ENCODE data around the gene ADCY4. TPM values are rescaled to one million over a fixed set of nuclear protein-coding genes. Genes with fewer than 3 reads are reported as not detected.

Gene ADCY4
- total RNA-seq, 4 donors from 2014 or later: 12.1 to 53.6 (median 26.9) TPM

DNA sequence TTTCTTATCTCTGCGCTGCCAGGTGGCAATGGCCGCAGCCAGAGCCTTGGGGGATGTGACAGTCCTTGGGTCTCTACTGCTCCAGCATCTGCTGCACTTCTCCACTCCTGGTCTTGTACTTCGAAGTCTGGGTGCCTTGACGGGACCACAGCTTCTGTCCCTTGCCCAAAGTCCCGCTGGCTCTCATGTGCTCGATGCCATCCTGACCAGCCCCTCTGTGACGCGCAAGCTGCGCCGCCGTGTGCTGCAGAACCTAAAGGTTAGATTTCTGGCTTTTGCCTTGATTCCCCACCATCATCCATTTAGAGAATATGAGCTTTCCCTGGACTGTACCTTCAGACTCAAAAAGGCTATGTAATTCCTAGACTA, 30.9 kb downstream of the ADCY4 start:
- Histone ChIP-seq H3K4me1 (peaks cover 0 to 30% (median 9%) of the 10 kb centered on the region in 4 donors), H3K9me3 (no peaks in the 10 kb centered on the region), H3K4me3 (no peak overlapping the region), H3K27ac (no peak overlapping the region), H3K27me3 (no peaks in the 10 kb centered on the region), H3K36me3 (peaks cover 0 to 60% (median 0%) of the 10 kb centered on the region in 3 donors)
- TF ChIP-seq CTCF (IDR thresholded peaks at IDR 0.05) (no peak), POLR2A (IDR thresholded peaks at IDR 0.05) (no peak)
- no peak for DNase-seq

- peaks cover 0 to 50% (median 0%) of the 10 kb centered on the region in 3 donors for H3K36me3 ChIP-seq
- TF ChIP-seq POLR2A (IDR thresholded peaks at IDR 0.05) (no peak), CTCF (IDR thresholded peaks at IDR 0.05) (no peak)
- H3K4me1 ChIP-seq: peaks cover 0 to 34% (median 12%) of the 10 kb centered on the region in 4 donors
- no peak for DNase-seq
- H3K27ac ChIP-seq: peak overlapping the region; percentile 82 to 97 (median 90)
- peak overlapping the region; percentile 78 to 98 (median 88) for H3K4me3 ChIP-seq
- H3K9me3 ChIP-seq: no peaks in the 10 kb centered on the region
- H3K27me3 ChIP-seq: no peaks in the 10 kb centered on the region
Measured at GRCh38 chr14:24300326-24300980, 34.4 kb downstream of the ADCY4 start.

DNA sequence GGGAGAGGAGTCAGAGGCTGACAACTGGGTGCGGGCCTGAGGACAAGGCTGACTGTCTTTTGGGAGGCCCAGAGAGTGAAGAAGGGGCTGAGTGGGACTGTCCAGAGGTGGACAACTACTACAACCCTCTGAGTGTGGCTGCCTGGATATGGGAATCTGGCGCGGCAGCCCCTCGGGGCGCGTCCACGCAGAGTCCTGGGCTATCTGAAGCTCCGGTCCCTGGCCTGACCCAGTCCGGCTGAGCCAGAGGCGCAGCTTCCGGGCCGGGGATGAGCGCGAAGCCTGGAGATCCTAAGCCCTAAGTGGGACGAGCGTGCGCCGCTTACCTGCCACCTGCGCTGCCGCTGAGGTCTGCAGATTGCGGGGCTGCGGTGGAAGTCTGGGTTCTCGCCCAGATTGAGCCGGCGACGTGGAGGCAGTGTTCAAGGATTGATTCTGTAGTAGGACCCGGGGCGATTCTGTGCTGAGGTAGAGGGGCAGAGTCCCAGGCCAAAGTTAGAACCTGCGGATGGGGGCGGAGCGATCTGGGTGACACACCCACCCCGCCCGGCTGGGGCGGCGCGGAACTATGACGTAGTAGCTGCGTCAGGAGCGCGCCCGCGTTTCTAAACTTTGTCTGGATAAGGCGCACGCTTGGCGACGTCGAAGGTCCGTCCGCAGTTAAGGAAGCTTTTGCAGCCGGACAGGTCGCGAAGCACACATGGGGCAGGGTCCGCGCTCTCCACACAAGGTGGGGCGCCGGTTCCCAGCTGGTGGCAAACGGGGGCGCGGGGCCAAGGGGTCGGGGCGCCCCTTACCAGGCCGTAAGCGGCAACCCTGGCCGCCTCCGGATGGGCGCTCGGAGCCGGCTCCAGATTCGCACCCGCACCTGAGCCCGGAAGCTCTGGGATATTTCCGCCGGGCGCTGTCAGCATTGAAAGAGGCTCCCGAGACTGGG, 35.3 kb downstream of the ADCY4 start, which contains the start of the genes DHRS1 and NOP9:
TSS of gene DHRS1 (minus strand) at position 526 of the 937 bp plus-strand sequence. CDS start 674 bp downstream, outside the sequence.
TSS of gene NOP9 (plus strand) at position 596 of the 937 bp plus-strand sequence. CDS start at position 701, 105 bp downstream.
- peak within 1 kb of the TSS; percentile 82 to 97 (median 90) for H3K27ac ChIP-seq
- H3K9me3 ChIP-seq: no peaks in the 10 kb centered on the region
- H3K4me1 ChIP-seq: peaks cover 0 to 34% (median 12%) of the 10 kb centered on the region in 4 donors
- TF ChIP-seq POLR2A (IDR thresholded peaks at IDR 0.05) (peak; percentile 92 to 96), CTCF (IDR thresholded peaks at IDR 0.05) (peak in 1 of 6 experiments; percentile 1)
- peaks cover 0 to 50% (median 0%) of the 10 kb centered on the region in 3 donors for H3K36me3 ChIP-seq
- H3K4me3 ChIP-seq: peak within 1 kb of the TSS; percentile 78 to 98 (median 88)
- no peaks in the 10 kb centered on the region for H3K27me3 ChIP-seq
- DNase-seq: peak; percentile 94 to 97 (median 97)

DNA sequence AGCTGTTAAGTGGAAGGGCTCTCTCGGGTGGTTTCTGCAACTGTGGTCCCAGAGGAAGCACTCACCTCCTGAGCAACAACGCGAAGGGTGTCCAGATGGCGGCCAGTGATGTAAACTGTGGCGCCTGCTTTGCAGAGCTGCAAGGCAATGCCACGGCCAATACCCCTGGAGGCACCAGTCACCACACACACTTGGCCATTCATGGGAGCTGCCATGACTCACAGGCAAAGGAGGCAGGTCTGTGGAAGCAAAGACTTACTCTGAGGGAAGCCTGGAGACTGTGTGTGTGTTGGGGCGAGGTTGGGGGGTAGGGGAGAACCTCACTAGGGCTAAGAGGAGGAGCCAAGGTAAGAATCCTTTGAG, 36.0 kb downstream of the ADCY4 start:
- H3K4me1 ChIP-seq: peaks cover 0 to 34% (median 12%) of the 10 kb centered on the region in 4 donors
- H3K27ac ChIP-seq: peak overlapping the region; percentile 82 to 97 (median 90)
- H3K4me3 ChIP-seq: peak overlapping the region; percentile 78 to 98 (median 88)
- no peaks in the 10 kb centered on the region for H3K9me3 ChIP-seq
- peaks cover 0 to 47% (median 0%) of the 10 kb centered on the region in 3 donors for H3K36me3 ChIP-seq
- TF ChIP-seq CTCF (IDR thresholded peaks at IDR 0.05) (no peak), POLR2A (IDR thresholded peaks at IDR 0.05) (no peak)
- DNase-seq: peak in 1 of 3 donors; percentile 67
- H3K27me3 ChIP-seq: no peaks in the 10 kb centered on the region

DNA sequence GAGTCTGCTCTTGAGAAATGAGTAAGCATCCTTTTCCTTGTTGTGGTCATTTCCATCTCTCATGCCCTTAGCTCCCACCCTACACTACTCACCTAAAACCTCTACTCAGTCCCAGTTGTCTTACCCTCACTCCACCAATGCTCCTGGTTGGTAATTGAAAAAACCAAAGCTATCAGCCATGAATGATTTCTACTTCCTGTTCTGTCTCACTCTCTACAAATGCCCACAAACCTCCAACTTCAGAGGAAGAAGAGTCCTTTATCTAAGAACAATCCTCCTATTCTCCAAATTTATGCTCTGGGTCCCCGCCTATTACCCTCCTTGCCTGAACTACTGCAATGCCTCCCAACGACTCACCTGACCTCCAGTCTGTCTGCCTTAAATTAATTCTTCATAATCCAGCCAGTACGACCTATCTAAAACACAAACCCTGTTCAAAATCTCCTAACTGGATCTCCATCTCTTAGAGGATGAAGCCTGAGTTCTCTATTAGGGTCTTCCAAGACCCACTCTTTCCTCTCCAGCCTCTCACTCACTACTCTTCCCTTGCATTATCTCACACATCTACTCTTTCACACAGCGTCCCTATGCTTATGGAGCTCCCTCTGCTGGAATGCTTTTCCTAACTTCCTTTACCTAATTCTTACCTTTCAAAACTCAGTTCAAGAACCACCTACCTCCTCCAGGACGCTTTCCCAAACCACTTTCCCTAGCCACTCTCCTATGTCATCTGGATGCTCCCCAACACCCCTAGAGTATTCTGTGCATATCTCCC, 37.5 kb downstream of the ADCY4 start:
- TF ChIP-seq CTCF (IDR thresholded peaks at IDR 0.05): peak in 5 of 6 experiments; percentile 1 to 65 (median 60)
- no peak for TF ChIP-seq POLR2A (IDR thresholded peaks at IDR 0.05)
- Histone ChIP-seq H3K4me1 (peaks cover 0 to 34% (median 12%) of the 10 kb centered on the region in 4 donors), H3K4me3 (peak overlapping the region in 2 of 4 donors; percentile 1 to 18), H3K36me3 (peaks cover 0 to 45% (median 0%) of the 10 kb centered on the region in 3 donors), H3K27ac (peak overlapping the region in 1 of 4 donors; percentile 38), H3K27me3 (no peaks in the 10 kb centered on the region), H3K9me3 (no peaks in the 10 kb centered on the region)
- DNase-seq: no peak

All from Peyer's patch (tissue), 4 donors.